Chondrocyte (in vitro differentiated cells): ENCODE data around the gene SRGAP1. TPM values are rescaled to one million over a fixed set of nuclear protein-coding genes. Genes with fewer than 3 reads are reported as not detected.

Experiments used
- DNase-seq: peaks from one replicate; pipeline ENCODE4 v3.0.0; 2021; ENCODE audit warnings: mixed read lengths, low spot score
- H3K27ac Mint-ChIP-seq: one replicate; pipeline ENCODE4 v1.8.0; 2021; ENCODE audit warnings: mild to moderate bottlenecking, moderate library complexity, mixed read lengths; ENCODE audit not compliant: unreplicated experiment
- H3K27me3 Mint-ChIP-seq: 2 replicates; pipeline ENCODE4 v1.8.0; 2021; ENCODE audit warnings: low read depth, mixed read lengths
- H3K36me3 Mint-ChIP-seq: 2 replicates; pipeline ENCODE4 v1.8.0; 2021; ENCODE audit warnings: low read depth, mixed read lengths
- H3K4me1 Mint-ChIP-seq: 2 replicates; pipeline ENCODE4 v1.8.0; 2021; ENCODE audit warnings: low read depth, mild to moderate bottlenecking, mixed read lengths
- H3K4me3 Mint-ChIP-seq: one replicate; pipeline ENCODE4 v1.8.0; 2021; ENCODE audit warnings: mild to moderate bottlenecking, moderate library complexity, mixed read lengths; ENCODE audit not compliant: unreplicated experiment
- H3K9me3 Mint-ChIP-seq: 2 replicates; pipeline ENCODE4 v1.8.0; 2021; ENCODE audit warnings: low read depth, mixed read lengths
- total RNA-seq: library from RNA; stranded (reverse); gene quantifications from 3 replicates; pipeline ENCODE4 v1.2.1, GENCODE V29; 2021
- TF ChIP-seq, protein P1 (sequence below): fragments of 200-600 bp; sonication (generic); IDR thresholded peaks from 2 replicates; pipeline ENCODE4 v1.5.0; 2021; ENCODE audit warnings: antibody characterized with exemption, mild to moderate bottlenecking, moderate library complexity

SRGAP1 gene
- total RNA-seq, 1 donor from 2014 or later, result 13.2 TPM

DNA sequence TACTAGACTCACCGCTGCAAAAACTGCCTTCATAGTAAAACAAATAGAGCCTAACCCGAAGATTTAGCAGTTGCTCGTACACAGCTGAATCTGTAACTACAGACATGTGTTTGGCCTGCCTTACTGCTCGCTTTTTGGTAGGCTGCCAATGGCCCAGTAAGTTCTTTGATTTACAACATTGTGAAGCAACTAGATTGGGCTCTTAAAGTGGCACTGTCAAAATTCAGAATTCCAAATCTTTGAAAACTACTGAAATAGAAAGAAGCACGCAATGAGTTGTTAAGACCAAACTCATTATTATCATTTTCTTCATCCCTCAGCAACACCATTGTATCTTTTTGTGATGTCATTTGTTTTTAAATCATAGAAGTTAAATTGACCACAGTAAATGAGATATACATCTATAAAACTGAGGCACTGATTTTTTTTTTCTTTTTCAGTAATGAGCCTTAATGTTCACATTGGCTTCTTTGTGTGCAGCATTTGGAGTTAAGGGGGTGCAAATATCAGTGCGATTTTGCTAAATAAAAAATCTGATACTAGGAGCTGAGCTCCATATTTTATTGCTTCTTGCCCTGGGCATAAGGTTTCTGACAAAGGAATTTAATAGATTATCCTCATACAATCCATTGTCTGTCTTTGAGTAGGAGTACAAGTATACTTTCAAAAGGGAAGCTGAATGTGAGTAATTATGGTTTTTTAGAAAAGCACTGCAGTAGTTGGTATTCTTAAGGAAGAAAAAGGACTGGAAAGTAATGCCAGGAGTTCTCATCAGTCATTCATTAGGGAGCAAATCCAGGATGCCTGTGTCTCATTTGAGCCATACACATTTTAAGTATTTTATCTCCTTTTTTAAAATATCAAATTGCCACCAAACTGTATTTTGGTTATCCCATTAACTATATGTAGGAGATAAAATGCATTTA lies 239.0 kb downstream of the SRGAP1 start:
- Mint-ChIP-seq H3K4me3 (no peak overlapping the region), H3K9me3 (no peaks in the 10 kb centered on the region), H3K36me3 (peaks cover 13% of the 10 kb centered on the region), H3K27me3 (no peaks in the 10 kb centered on the region), H3K4me1 (peaks cover 22% of the 10 kb centered on the region), H3K27ac (peak overlapping the region; percentile 28)
- no peak for DNase-seq
- TF ChIP-seq, protein P1, sequence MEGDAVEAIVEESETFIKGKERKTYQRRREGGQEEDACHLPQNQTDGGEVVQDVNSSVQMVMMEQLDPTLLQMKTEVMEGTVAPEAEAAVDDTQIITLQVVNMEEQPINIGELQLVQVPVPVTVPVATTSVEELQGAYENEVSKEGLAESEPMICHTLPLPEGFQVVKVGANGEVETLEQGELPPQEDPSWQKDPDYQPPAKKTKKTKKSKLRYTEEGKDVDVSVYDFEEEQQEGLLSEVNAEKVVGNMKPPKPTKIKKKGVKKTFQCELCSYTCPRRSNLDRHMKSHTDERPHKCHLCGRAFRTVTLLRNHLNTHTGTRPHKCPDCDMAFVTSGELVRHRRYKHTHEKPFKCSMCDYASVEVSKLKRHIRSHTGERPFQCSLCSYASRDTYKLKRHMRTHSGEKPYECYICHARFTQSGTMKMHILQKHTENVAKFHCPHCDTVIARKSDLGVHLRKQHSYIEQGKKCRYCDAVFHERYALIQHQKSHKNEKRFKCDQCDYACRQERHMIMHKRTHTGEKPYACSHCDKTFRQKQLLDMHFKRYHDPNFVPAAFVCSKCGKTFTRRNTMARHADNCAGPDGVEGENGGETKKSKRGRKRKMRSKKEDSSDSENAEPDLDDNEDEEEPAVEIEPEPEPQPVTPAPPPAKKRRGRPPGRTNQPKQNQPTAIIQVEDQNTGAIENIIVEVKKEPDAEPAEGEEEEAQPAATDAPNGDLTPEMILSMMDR, result no peak

DNA sequence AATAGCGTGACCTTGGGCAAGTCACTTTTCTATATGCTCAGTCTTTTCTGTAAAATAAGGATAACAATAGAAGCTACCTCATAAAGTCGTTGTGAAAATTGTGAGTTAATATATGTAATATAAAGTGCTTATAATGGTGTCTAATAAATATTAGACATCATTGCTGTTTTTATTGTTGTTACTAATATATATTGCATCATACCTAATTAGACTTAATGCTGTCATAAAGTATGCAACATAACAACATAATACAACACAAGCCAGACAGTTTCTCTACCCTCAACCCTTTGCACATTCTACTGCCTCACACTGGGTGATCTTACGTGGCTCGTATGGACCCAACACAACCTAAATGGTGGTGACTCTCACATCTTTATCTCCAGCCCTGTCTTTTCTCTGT lies 240.7 kb downstream of the SRGAP1 start:
- Mint-ChIP-seq H3K4me3 (no peak overlapping the region), H3K4me1 (peaks cover 32% of the 10 kb centered on the region), H3K27ac (no peak overlapping the region), H3K9me3 (no peaks in the 10 kb centered on the region), H3K27me3 (no peaks in the 10 kb centered on the region), H3K36me3 (peaks cover 8% of the 10 kb centered on the region)
- TF ChIP-seq, protein P1, result no peak
- DNase-seq, result no peak

DNA sequence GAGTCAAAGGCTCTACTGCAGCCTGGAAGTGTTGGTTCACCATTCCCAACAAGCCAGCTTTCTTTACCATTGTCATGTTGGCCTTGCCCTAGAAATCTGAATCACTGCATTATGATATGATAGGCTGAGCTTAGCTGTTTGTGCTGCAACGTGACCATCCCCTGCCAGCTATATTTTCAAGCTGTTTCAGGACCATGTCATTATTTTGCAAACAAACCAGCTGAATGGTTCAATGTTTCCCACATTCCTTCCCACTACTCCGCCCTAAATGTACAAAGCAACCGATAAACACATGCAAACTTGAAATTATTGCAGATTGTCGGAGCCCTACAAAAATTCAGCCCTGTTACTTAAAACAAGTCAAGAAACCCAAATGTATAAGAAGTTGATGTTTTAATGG lies 241.5 kb downstream of the SRGAP1 start:
- no peaks in the 10 kb centered on the region for H3K9me3 Mint-ChIP-seq
- no peak for DNase-seq
- H3K36me3 Mint-ChIP-seq, result peaks cover 3% of the 10 kb centered on the region
- TF ChIP-seq, protein P1, result no peak
- H3K27ac Mint-ChIP-seq, result no peak overlapping the region
- no peak overlapping the region for H3K4me3 Mint-ChIP-seq
- no peaks in the 10 kb centered on the region for H3K27me3 Mint-ChIP-seq
- peaks cover 32% of the 10 kb centered on the region for H3K4me1 Mint-ChIP-seq

DNA sequence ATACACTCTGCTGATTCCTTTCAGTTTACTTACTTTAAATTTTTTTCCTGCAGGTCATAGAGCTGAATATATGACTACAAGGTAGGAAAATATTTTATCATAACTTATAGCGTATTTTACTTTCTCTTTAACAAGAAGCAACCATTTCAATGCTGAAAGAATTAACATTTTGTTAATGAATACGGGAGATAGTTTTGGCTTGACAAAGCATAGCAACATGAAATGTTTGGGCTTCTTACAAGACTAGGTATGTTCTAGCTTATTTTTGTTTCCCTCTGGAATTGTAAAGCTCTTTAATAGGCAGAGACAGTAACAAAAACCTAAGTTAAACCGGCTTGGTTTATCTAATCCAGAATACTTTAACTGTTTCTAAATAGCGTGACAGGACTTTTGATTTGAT lies 242.4 kb downstream of the SRGAP1 start:
- Mint-ChIP-seq H3K27me3 (no peaks in the 10 kb centered on the region), H3K4me1 (peaks cover 32% of the 10 kb centered on the region), H3K4me3 (no peak overlapping the region), H3K27ac (no peak overlapping the region), H3K36me3 (peaks cover 3% of the 10 kb centered on the region), H3K9me3 (no peaks in the 10 kb centered on the region)
- no peak for DNase-seq
- TF ChIP-seq, protein P1, result no peak

DNA sequence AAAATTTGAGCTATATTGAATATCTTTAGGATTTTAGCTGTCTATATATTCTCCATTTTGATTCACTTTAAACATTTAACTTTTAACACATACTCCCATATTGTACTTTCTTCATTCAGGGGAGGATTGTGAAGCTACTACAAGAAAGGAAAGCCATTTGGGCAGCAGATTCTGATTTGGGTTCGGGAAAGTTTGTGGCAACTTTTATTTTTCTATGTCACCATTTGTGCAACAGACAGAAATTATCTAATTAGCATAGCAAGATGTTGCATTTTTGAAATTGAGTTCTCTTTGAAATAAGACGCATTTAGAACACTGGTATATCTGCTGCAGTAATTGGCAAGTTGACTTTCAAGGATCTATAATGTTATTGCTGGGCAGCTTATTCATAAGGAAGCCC lies 243.3 kb downstream of the SRGAP1 start:
- Mint-ChIP-seq H3K4me3 (no peak overlapping the region), H3K4me1 (peaks cover 31% of the 10 kb centered on the region), H3K36me3 (peaks cover 3% of the 10 kb centered on the region), H3K27ac (no peak overlapping the region), H3K27me3 (no peaks in the 10 kb centered on the region), H3K9me3 (no peaks in the 10 kb centered on the region)
- TF ChIP-seq, protein P1, result no peak
- no peak for DNase-seq
